ENCODE data around the gene CRABP1. TPM values are rescaled to one million over a fixed set of nuclear protein-coding genes. Genes with fewer than 3 reads are reported as not detected.

The CRABP1 gene
- total RNA-seq, 2 experiments from 2014 or later: 0.36 TPM; not detected in 1

DNA sequence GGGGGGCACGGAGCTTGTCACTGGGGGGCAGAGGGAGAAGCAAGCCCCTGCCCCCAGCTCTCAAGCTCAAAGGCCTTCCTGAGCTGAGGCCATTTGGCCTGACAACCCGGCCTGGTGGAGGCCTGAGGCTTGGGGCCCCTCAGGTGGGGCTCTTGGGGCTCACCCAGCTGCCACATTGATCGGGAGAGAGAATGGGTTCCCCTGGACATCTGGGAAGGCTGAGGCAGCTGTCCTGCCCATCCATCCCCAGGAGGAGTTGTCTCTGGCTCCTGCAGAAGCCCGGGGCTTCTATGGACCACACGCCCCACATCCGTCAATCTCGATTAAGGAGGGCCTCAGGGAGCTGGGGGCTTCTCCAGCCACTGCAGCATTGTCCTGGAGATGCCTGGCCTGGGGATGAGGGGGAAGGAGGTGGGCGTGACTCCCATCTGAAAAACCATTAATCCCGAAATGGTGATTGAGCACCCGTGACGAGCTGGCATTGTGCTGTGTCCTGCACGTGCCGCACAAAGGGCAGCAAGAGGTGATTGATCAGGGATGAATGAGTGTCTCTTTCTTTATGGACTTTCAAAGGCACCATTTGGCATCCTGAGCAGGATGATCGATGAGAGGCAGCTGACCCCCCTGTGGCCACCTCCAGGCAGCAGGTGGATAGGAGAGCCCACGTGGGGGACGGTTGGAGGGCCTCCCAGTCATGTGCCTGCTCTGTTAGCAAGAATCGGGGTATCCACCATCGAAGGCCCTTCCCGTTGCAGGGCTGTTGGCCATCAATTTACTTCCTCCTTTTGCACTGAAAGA lies 17.2 kb upstream of the CRABP1 start:
- H3K9me3 Mint-ChIP-seq: no peaks in the 10 kb centered on the region
- H3K36me3 Mint-ChIP-seq (ENCODE audit: low read depth): no peaks in the 10 kb centered on the region
- H3K27ac Mint-ChIP-seq: no peak overlapping the region
- no peak for DNase-seq
- CTCF ChIA-PET: interaction anchor here (1.0 kb wide), 2 partner anchors 14 to 74 kb away, joined by 3 read pairs; no protein-coding TSS in a partner anchor
- TF ChIP-seq, protein P1, sequence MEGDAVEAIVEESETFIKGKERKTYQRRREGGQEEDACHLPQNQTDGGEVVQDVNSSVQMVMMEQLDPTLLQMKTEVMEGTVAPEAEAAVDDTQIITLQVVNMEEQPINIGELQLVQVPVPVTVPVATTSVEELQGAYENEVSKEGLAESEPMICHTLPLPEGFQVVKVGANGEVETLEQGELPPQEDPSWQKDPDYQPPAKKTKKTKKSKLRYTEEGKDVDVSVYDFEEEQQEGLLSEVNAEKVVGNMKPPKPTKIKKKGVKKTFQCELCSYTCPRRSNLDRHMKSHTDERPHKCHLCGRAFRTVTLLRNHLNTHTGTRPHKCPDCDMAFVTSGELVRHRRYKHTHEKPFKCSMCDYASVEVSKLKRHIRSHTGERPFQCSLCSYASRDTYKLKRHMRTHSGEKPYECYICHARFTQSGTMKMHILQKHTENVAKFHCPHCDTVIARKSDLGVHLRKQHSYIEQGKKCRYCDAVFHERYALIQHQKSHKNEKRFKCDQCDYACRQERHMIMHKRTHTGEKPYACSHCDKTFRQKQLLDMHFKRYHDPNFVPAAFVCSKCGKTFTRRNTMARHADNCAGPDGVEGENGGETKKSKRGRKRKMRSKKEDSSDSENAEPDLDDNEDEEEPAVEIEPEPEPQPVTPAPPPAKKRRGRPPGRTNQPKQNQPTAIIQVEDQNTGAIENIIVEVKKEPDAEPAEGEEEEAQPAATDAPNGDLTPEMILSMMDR (IDR thresholded peaks at IDR 0.05): no peak
- H3K4me3 Mint-ChIP-seq: no peak overlapping the region
- no peaks in the 10 kb centered on the region for H3K27me3 Mint-ChIP-seq
- H3K4me1 Mint-ChIP-seq (ENCODE audit: low read depth): no peaks in the 10 kb centered on the region
- no peak for ATAC-seq
- POLR2A ChIA-PET: interaction anchor here (0.7 kb wide), 1 partner anchor 21 kb away, joined by 3 read pairs; no protein-coding TSS in a partner anchor
- intact Hi-C loops (cut with micrococcal nuclease): loop anchor here (10.0 kb wide), 1 partner anchor 382 kb away; no protein-coding TSS in a partner anchor

DNA sequence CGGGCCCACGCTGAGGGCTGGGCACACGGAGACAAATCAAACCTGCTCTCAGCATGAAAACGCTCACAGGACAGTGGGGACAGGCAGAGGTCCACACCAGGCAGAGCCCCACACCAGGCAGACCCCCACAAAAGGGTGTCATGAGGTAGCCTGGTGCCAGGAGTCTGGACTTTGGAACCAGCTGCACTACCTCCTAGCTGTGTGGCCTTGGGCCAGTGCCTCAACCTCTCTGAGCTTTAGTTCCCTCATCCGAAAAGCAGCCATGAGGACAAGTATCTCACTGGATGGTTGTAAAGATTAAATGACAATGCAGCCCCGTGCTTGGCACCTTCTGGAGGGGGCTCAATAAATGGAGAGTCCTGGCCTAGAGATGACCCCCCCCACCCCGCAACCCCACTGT lies 16.5 kb upstream of the CRABP1 start:
- no peak overlapping the region for H3K27ac Mint-ChIP-seq

DNA sequence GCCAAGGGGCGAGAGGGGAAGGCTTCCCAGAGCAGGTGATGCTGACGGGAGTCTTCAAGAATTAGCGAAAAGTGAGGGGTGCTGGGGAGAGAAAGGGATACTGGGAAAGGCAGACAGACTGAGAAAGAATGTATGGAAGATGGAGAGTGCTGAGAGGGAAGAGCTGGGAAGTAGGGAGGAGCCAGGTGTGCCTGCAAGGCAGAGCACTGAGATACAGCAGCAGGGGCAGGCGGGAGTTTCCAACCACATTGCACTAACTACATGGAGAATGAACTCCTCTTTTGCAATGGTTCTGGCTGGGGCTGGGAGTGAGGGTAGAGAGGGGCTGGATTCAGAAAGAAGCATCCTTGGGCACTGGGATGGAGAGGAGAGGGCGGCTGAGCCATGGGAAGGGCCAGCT lies 16.0 kb upstream of the CRABP1 start:
- no peaks in the 10 kb centered on the region for H3K36me3 Mint-ChIP-seq (ENCODE audit: low read depth)
- no peaks in the 10 kb centered on the region for H3K4me1 Mint-ChIP-seq (ENCODE audit: low read depth)
- TF ChIP-seq, protein P1 (IDR thresholded peaks at IDR 0.05): no peak
- intact Hi-C loops (cut with micrococcal nuclease): loop anchor here (10.0 kb wide), 1 partner anchor 381 kb away; no protein-coding TSS in a partner anchor
- H3K9me3 Mint-ChIP-seq: no peaks in the 10 kb centered on the region
- no peak overlapping the region for H3K4me3 Mint-ChIP-seq
- ChIA-PET POLR2A (interaction anchor here (0.9 kb wide), 1 partner anchor 437 kb away, joined by 3 read pairs; no protein-coding TSS in a partner anchor), CTCF (interaction anchor here (1.0 kb wide), 1 partner anchor 15 kb away, joined by 3 read pairs; no protein-coding TSS in a partner anchor)
- ATAC-seq (no peak), DNase-seq (no peak)
- H3K27ac Mint-ChIP-seq: no peak overlapping the region
- H3K27me3 Mint-ChIP-seq: no peaks in the 10 kb centered on the region

More for the DNA sequence above, 16.5 kb upstream of the CRABP1 start:
- ChIA-PET CTCF (interaction anchor here (1.0 kb wide), 1 partner anchor 15 kb away, joined by 3 read pairs; no protein-coding TSS in a partner anchor), POLR2A (interaction anchor here (0.9 kb wide), 1 partner anchor 437 kb away, joined by 3 read pairs; no protein-coding TSS in a partner anchor)
- no peak overlapping the region for H3K4me3 Mint-ChIP-seq
- no peaks in the 10 kb centered on the region for H3K9me3 Mint-ChIP-seq
- DNase-seq: no peak
- no peaks in the 10 kb centered on the region for H3K36me3 Mint-ChIP-seq (ENCODE audit: low read depth)
- TF ChIP-seq, protein P1 (IDR thresholded peaks at IDR 0.05): no peak
- H3K4me1 Mint-ChIP-seq (ENCODE audit: low read depth): no peaks in the 10 kb centered on the region
- intact Hi-C loops (cut with micrococcal nuclease): loop anchor here (10.0 kb wide), 1 partner anchor 381 kb away; no protein-coding TSS in a partner anchor
- no peaks in the 10 kb centered on the region for H3K27me3 Mint-ChIP-seq
- ATAC-seq: no peak

DNA sequence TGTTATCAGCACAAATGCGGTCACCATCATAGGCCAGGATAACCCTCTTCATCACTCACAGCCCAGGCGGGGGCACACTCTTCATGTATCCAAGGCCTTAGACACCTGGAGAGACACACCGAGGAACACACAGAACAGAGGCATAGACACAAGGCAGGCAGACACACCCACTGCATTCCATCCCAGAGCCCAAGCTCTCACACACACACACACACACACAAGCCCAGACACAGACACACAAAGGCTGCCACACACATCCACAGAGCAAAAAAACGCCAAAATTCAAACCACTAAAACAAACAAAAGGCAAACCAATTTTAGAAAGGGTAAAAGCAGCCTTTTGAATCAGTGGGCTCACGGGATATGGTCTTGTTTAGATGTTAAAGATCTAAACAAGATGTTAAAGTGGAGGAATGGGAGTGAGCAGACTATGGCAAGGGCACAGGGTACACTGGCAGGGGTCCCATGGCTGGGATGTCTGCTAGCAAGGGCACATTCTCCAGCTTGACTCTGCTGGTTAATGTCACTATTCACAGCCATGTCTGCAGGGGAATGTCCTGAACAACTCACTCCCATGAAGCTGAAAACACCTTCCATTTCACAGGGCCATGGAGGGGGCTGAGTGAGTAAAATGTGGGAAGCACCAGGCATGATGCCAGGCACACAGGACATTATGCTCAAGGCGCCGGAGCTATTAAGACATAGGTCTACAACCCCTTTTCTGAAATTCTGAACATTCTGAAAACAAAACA lies 14.9 kb upstream of the CRABP1 start:
- H3K27me3 Mint-ChIP-seq: no peaks in the 10 kb centered on the region
- H3K4me3 Mint-ChIP-seq: no peak overlapping the region
- H3K27ac Mint-ChIP-seq: no peak overlapping the region
- DNase-seq: no peak
- ChIA-PET CTCF (interaction anchor here (1.3 kb wide), 1 partner anchor 98 kb away, joined by 4 read pairs; no protein-coding TSS in a partner anchor), POLR2A (no interaction called here)
- no peak for ATAC-seq
- intact Hi-C loops (cut with micrococcal nuclease): loop anchor here (10.0 kb wide), 1 partner anchor 380 kb away; no protein-coding TSS in a partner anchor
- H3K4me1 Mint-ChIP-seq (ENCODE audit: low read depth): no peaks in the 10 kb centered on the region
- no peaks in the 10 kb centered on the region for H3K9me3 Mint-ChIP-seq
- TF ChIP-seq, protein P1 (IDR thresholded peaks at IDR 0.05): no peak
- H3K36me3 Mint-ChIP-seq (ENCODE audit: low read depth): no peaks in the 10 kb centered on the region
